Keratinocyte (primary cell): Measurements from ENCODE around the gene IL1RL2. TPM values are rescaled to one million over a fixed set of nuclear protein-coding genes. Genes with fewer than 3 reads are reported as not detected.

Experiments used
- DNase-seq: peaks from one replicate; pipeline ENCODE4 v3.0.0-alpha.2; 2011; ENCODE audit warnings: low read depth, missing footprints, low spot score
- FAIRE-seq: peaks from 2 replicates; lab custom pipeline; 2011; peaks lifted over from hg19 to GRCh38; lab: Jason Lieb, UNC
- H2AFZ ChIP-seq: 2 replicates; pipeline ENCODE4 v1.6.0; 2012; ENCODE audit warnings: low read length, control low read depth, inconsistent platforms; ENCODE audit not compliant: control insufficient read depth
- H3K27ac ChIP-seq: 2 replicates; pipeline ENCODE4 v1.5.1; 2011; ENCODE audit warnings: low read length; ENCODE audit not compliant: control insufficient read depth, insufficient read depth
- H3K27me3 ChIP-seq: 3 replicates; pipeline ENCODE4 v1.6.0; 2011; ENCODE audit warnings: low read length; ENCODE audit not compliant: control insufficient read depth, insufficient read depth; ENCODE audit errors: extremely low read depth
- H3K36me3 ChIP-seq, 2 experiments: 2 replicates in 1 of 2; 3 replicates in 1 of 2; pipeline ENCODE4 v1.5.1; 2011; ENCODE audit warnings: low read length in 2 of 2, mild to moderate bottlenecking in 1 of 2; ENCODE audit not compliant: control insufficient read depth in 2 of 2, insufficient read depth in 2 of 2; ENCODE audit errors: extremely low read depth in 1 of 2
- H3K4me1 ChIP-seq: 3 replicates; pipeline ENCODE4 v1.5.1; 2011; ENCODE audit warnings: low read length; ENCODE audit not compliant: control insufficient read depth, insufficient read depth; ENCODE audit errors: extremely low read depth
- H3K4me2 ChIP-seq: 3 replicates; pipeline ENCODE4 v1.6.0; 2011; ENCODE audit warnings: low read depth, low read length; ENCODE audit not compliant: control insufficient read depth, insufficient read depth; ENCODE audit errors: extremely low read depth
- H3K4me3 ChIP-seq, 3 experiments: fragments of 200-600 bp in 1 of 3; sonication (generic) in 1 of 3; 2 replicates in 2 of 3; 3 replicates in 1 of 3; pipeline ENCODE4 v1.5.1; 2011 to 2016; ENCODE audit warnings: low read length in 3 of 3, mild to moderate bottlenecking in 3 of 3, control low read depth in 2 of 3, inconsistent platforms in 1 of 3, low read depth in 1 of 3, mixed read lengths in 1 of 3, mixed run types in 1 of 3, moderate library complexity in 1 of 3; ENCODE audit not compliant: control insufficient read depth in 2 of 3, insufficient read depth in 2 of 3; ENCODE audit errors: extremely low read depth in 1 of 3
- H3K79me2 ChIP-seq: 2 replicates; pipeline ENCODE4 v1.6.0; 2012; ENCODE audit warnings: low read length; ENCODE audit not compliant: control insufficient read depth, insufficient read depth
- H3K9ac ChIP-seq: 3 replicates; pipeline ENCODE4 v1.6.0; 2011; ENCODE audit warnings: low read length; ENCODE audit not compliant: control insufficient read depth, insufficient read depth; ENCODE audit errors: extremely low read depth
- H3K9me1 ChIP-seq: 3 replicates; pipeline ENCODE4 v1.6.0; 2011; ENCODE audit warnings: low read length; ENCODE audit not compliant: control insufficient read depth, insufficient read depth; ENCODE audit errors: extremely low read depth
- H3K9me3 ChIP-seq: 2 replicates; pipeline ENCODE4 v1.5.1; 2012; ENCODE audit warnings: low read depth, low read length; ENCODE audit not compliant: control insufficient read depth
- H4K20me1 ChIP-seq: 3 replicates; pipeline ENCODE4 v1.6.0; 2011; ENCODE audit warnings: low read length; ENCODE audit not compliant: control insufficient read depth, insufficient read depth; ENCODE audit errors: extremely low read depth
- EZH2 ChIP-seq: IDR thresholded peaks from one replicate; pipeline ENCODE4 v1.6.1; 2012; ENCODE audit warnings: inconsistent platforms, mild to moderate bottlenecking, low read length, moderate library complexity
- dilution Hi-C: fragments of 300-500 bp; cut with MboI; formaldehyde crosslinking; loops from one replicate; pipeline ENCODE4 v1.7.0; 2020; ENCODE audit warnings: low sequenced_read_pairs; ENCODE audit not compliant: extremely low pct_ligation_motif_present
- polyA plus RNA-seq, 5 experiments: library from polyadenylated mRNA; depleted of rRNA in 3 of 5; stranded (reverse) in 3 of 5; stranded (forward) in 1 of 5; unstranded in 1 of 5; fragments of >200 nt; gene quantifications; 1 replicate in 1 of 5; 2 replicates in 3 of 5; 3 replicates in 1 of 5; pipeline versions ENCODE4 v1.2.1 to v1.2.3, GENCODE V29; 2011 to 2012; ENCODE audit warnings: missing spikeins in 2 of 5, low read depth in 1 of 5, low replicate concordance in 1 of 5
- TF ChIP-seq, protein P1 (sequence below), 3 experiments: IDR thresholded peaks in 1 of 3; conservative IDR thresholded peaks in 1 of 3; optimal IDR thresholded peaks in 1 of 3; 2 replicates in 2 of 3; 3 replicates in 1 of 3; pipeline versions ENCODE3 to v1.5.1; 2011; ENCODE audit warnings: low read length in 3 of 3, mild to moderate bottlenecking in 3 of 3, moderate library complexity in 2 of 3, control low read depth in 1 of 3, inconsistent platforms in 1 of 3; ENCODE audit not compliant: insufficient read depth in 2 of 3; ENCODE audit errors: extremely low read depth in 1 of 3

Gene IL1RL2
- polyA plus RNA-seq, 1 donor (not counting 4 experiments of a cell fraction or from before 2014, with no cell fraction given): 1.5 TPM

- Histone ChIP-seq H3K27ac (no peak overlapping the region), H3K79me2 (no peaks in the 10 kb centered on the region), H3K4me2 (peak overlapping the region; percentile 18), H3K36me3 (no peaks in the 10 kb centered on the region), H3K9ac (no peak overlapping the region), H3K9me3 (no peaks in the 10 kb centered on the region), H3K9me1 (no peaks in the 10 kb centered on the region), H3K27me3 (no peaks in the 10 kb centered on the region), H4K20me1 (no peaks in the 10 kb centered on the region), H3K4me1 (peaks cover 23% of the 10 kb centered on the region), H2AFZ (no peak overlapping the region), H3K4me3 (no peak overlapping the region)
- no peak for FAIRE-seq
- DNase-seq: no peak
- TF ChIP-seq EZH2: no peak
- TF ChIP-seq, protein P1, sequence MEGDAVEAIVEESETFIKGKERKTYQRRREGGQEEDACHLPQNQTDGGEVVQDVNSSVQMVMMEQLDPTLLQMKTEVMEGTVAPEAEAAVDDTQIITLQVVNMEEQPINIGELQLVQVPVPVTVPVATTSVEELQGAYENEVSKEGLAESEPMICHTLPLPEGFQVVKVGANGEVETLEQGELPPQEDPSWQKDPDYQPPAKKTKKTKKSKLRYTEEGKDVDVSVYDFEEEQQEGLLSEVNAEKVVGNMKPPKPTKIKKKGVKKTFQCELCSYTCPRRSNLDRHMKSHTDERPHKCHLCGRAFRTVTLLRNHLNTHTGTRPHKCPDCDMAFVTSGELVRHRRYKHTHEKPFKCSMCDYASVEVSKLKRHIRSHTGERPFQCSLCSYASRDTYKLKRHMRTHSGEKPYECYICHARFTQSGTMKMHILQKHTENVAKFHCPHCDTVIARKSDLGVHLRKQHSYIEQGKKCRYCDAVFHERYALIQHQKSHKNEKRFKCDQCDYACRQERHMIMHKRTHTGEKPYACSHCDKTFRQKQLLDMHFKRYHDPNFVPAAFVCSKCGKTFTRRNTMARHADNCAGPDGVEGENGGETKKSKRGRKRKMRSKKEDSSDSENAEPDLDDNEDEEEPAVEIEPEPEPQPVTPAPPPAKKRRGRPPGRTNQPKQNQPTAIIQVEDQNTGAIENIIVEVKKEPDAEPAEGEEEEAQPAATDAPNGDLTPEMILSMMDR (optimal IDR thresholded peaks at IDR 0.05 in 1 of 3, IDR thresholded peaks at IDR 0.05 in 1 of 3, conservative IDR thresholded peaks at IDR 0.05 in 1 of 3; ENCODE audit: extremely low read depth in 1 of 3, insufficient read depth in 2 of 3, low read length in 3 of 3): no peak
- dilution Hi-C loops: no loop called here
Observed at GRCh38 chr2:102256276-102256675, 69.5 kb downstream of the IL1RL2 start.

DNA sequence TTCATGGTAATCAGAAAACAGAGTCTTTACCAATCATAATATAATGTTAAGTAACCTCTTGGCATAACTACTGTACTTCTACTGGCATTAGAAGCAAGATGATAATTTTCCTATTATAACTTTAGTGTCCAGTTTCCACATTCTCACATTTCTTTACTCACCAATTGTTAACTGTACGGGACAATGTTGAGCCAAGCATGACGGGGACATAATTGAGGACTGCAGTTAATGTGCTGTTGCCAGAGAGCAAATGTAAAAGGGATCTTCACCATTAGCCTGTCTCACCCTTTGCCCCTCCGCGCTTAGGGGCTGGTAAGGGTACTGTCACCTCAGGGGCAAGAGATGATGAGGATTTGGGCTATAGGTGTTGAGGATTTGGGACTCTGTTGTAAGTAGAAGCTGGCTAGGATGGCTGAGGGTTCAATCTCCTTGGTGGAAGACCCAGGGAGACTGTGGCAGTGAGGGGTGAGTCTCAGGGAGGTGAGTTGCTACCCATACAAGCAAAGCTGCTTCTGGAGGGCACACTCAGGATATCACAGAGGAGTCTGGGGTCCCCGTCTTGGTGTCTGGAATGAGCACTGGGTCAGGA is 70.1 kb downstream of the IL1RL2 start:
- Histone ChIP-seq H3K27ac (no peak overlapping the region), H3K4me2 (no peak overlapping the region), H2AFZ (no peak overlapping the region), H3K36me3 (no peaks in the 10 kb centered on the region), H3K9me1 (no peaks in the 10 kb centered on the region), H3K9ac (no peak overlapping the region), H3K4me1 (peaks cover 25% of the 10 kb centered on the region), H4K20me1 (no peaks in the 10 kb centered on the region), H3K4me3 (no peak overlapping the region), H3K79me2 (no peaks in the 10 kb centered on the region), H3K27me3 (no peaks in the 10 kb centered on the region), H3K9me3 (no peaks in the 10 kb centered on the region)
- FAIRE-seq: peak; percentile 51
- no peak for DNase-seq
- TF ChIP-seq, protein P1 (optimal IDR thresholded peaks at IDR 0.05 in 1 of 3, IDR thresholded peaks at IDR 0.05 in 1 of 3, conservative IDR thresholded peaks at IDR 0.05 in 1 of 3; ENCODE audit: extremely low read depth in 1 of 3, insufficient read depth in 2 of 3, low read length in 3 of 3): no peak
- no peak for TF ChIP-seq EZH2
- dilution Hi-C loops: no loop called here
